HT1080 (cell line): ENCODE results near the gene CTDSPL. TPM values are rescaled to one million over a fixed set of nuclear protein-coding genes. Genes with fewer than 3 reads are reported as not detected.

Source experiments
- DNase-seq: peaks from one replicate; pipeline ENCODE4 v3.0.0-alpha.2; 2015; ENCODE audit warnings: low read depth
- total RNA-seq: library from RNA; depleted of rRNA; stranded (reverse); fragments of >200 nt; shearing (Covaris generic); gene quantifications from 2 replicates; pipeline ENCODE4 v1.2.3, GENCODE V29; 2014

CTDSPL gene
- total RNA-seq, 1 experiment from 2014 or later, result 23.5 TPM

GRCh38 chr3:37888421-37888820 is 26.7 kb downstream of the CTDSPL start:
- no peak for DNase-seq

DNA sequence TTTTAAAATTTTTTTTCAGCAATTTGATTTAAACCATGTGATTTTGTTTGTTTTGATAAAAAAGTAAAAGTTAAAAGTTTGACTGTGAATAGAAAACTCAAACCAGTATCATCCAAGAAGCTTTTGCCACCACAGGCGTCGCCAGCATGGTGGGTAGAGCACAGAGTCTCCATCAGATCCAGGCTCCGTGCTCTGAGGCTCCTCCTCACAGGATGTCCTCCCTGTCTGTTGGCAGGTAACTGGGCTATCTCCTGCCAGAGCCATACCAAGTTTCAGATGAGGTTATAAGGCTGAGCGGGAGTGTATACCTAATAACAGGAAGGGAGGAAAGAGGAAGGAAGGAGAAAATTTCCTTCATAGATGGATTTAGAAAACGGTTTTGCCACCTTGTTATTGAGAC is 28.8 kb downstream of the CTDSPL start:
- no peak for DNase-seq

DNA sequence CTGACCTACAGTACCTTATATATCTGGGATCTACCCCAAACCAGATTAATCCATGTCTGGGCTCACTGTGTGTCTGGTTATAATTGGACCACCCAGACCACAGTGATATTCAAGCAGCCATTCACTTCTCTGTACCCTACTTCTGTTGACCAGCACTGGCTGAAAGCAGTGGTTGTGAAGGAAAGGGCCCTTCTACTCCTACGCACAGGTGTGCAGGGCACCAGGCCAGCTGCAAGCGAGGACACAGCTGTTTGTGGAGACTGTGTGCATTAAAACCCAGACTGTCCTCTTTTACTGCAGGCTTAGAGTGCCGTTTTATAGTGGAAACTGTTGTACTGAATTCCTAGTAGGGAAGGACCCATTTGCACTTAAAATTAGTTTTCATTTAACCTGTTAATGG is 29.5 kb downstream of the CTDSPL start:
- DNase-seq, result no peak

DNA sequence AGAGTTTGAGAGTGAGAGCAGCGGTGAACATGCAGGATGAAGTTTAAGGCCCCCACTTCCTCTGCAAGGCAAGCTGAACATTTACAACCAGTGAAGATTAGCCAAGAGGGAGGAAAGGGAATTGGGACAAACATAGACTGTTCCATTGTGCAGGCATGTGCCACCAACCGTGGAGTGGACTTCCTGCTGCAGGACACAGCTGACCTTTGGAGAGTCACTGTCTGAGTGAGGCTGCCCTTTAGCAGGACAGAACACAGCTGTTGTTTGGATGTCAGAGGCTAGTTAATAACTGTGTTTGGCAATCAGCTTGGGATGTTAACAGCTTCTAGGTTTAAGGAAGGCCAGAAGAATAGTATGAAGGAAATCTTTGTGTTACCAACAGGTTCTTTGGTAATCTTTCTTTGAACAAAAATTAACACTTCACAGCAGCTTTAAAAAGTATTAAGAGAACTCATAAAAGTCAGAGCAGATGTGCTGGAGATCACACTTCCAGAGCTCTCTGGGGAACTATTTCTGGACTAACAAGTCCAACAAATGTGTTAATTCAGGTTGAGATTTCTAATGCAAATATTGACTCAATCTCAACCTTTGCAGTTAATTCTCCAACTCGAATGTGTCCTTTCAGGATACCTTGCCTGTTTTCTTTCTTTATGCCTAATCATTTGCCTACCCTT is 31.4 kb downstream of the CTDSPL start:
- no peak for DNase-seq

DNA sequence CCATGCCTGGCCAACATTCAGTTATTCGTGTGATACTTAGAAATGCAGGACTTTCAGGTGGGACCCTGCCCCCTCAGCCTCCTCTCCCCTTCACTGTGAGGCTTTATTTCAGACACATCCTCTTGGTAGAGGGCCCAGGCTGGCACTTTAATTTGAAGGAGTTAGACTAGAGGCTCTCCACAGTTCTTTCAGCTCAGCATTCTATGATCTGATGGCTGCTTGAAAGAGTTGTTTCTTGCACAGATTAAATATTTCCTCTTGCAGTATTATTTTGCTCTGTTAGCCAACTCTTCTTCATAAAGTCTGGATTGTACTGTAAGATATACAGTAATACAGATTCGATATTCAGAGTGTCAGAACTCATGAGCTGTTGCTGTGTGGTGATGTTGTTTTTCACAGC is 35.1 kb downstream of the CTDSPL start:
- no peak for DNase-seq

DNA sequence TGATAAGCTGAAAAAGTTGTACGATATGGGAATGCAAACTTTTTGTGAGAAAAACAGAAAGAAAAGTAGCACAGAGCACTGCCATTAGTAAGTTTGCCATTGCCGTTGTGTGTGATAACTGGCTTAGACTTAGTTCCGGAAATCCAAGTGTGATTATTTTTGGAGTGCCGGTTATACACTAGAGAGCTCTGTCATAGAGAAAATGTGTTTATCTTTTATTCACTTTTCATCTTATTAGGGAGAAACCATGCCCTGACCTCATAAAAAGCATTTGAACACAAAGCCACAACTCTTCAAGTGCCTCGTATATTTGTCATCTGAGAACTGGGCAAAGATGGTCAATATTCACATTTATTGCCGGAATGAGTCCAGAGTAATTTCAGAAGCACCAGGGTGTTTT is 36.1 kb downstream of the CTDSPL start:
- no peak for DNase-seq

- no peak for DNase-seq
These were observed 36.7 kb downstream of the CTDSPL start for GRCh38 chr3:37898424-37898823.

- no peak for DNase-seq
These were observed 37.5 kb downstream of the CTDSPL start for GRCh38 chr3:37899101-37899707.

DNA sequence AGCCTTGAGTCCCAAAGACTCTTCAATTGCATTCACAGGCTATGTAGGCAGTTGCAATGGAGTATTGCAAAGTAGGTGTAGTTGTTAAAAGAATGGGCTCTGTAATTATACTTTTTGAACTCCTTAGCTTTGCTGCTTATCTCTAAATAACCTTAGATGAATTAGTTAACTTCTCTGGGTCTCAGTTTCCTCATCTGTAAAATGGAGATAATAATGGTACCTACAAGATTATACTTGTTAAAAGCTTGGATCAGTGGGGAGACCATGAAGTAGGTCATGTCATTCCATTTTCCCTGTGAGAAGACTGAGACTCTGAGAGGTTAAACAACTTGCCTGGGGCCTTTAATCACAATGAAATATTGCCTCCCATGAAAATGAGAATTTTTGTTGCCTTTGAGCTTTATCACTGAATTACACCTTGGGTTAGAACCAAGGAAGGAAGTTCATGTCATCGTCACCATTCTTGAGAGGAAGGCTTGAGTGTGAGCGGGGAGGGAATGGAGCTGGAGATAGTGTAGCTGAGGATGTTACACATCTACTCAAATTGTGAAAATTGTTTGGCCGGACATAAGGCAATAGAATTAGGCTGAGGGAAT is 38.1 kb downstream of the CTDSPL start:
- no peak for DNase-seq

DNA sequence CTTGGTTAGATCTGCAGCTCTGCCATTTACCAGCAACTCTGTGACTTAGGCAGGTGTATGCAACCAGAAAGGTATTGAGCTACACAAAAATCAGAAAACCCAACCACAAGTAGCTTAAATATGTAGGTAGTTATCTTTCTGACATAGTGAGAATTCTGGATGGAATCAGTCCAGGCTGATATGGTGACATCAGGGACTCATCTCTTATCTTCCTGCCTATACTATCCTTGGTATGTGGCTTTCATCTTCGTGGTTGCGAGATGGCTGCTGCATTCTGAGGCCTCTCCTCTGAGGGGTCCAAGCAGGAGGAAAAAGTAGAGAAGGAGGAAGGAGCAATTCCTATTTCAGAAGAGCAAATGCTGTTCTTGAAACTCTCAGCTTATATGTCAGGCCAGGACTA is 40.0 kb downstream of the CTDSPL start:
- no peak for DNase-seq

DNA sequence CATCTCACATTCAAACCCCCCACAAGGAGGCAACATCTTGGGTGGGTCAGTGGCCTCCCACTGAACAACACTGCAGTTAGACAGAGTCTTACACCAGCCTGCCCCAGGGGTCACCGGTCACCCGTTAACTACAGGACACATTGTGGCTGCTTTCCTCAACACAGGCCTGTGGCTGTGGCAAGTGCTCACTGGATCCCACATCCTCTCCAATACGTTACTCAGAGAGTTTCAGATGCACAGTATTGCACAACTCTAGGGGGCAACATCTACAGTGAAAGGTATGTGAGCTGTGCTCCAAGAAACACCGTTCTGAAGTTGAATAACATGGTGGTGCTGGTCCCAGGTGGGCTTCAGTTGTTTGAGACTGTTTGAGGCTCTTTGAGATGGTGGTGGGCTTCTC is 41.0 kb downstream of the CTDSPL start:
- DNase-seq, result no peak

DNA sequence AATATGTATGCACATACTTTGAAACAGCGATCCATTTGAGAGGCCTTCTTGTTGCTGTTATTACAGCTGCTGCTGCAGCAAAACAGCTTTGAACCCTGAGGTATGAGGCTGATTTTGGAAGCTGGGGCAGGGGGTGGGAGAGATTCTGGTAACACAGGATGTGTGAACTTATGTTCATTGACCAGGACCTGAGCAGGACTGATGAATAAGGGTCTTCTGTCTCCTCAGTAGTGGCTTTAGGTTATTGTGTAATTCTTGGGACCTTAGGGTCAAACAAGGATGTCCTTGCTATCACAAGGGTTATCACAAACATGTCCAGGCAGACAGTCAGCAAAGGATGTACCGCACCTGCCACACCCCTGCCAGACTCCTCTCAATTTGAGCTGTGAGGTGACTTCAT is 41.6 kb downstream of the CTDSPL start:
- no peak for DNase-seq

- no peak for DNase-seq
These were observed 42.1 kb downstream of the CTDSPL start for GRCh38 chr3:37903734-37904133.

GRCh38 chr3:37904601-37905000 is 42.9 kb downstream of the CTDSPL start:
- peak; percentile 59 for DNase-seq

DNA sequence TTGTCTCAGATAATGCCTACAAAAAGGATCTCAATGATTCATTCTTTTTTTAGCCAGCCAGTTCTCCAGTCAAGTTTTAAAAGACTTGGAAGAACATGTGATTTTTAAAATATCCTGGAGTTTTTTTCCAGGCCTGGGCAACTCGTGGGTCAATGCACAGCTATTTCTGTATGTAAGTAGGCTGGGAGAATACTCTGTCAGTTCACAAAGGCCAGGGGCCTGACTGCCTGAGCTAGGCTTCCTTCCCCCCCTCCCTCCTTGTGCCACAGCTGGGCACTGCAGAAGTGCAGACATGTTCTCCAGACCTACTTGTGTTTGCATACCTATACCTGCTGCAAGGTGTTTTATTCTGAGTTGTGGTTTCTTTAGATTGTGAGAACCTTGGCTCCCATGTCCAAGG is 43.7 kb downstream of the CTDSPL start:
- no peak for DNase-seq

- peak; percentile 54 for DNase-seq
These were observed 44.5 kb downstream of the CTDSPL start for GRCh38 chr3:37905987-37906674.

DNA sequence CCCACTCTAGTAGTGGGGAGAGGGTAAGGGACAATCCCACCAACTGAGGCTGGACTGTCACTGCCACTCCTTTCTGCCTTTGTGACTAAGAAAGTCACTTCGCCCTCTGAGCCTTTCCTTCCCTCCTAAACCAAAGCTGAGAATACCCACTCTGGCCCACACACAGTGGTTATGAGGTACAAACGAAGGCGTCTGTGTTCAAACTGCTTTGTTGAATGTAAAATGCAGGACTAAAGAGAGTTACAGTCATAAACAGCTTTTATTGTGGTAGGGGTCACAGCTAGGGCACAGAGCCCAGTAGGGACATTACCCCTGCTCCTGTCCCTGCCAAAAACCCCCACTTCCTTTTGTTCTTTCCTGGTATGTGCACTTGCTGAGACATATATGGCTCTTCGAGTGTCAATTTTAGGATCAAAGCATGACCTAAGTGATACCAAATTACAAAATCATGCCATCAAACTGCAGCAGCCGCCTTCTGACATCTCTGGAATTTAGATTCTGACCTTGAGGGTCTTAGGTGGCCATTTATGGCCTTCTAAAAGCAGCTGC is 45.1 kb downstream of the CTDSPL start:
- DNase-seq, result no peak

DNA sequence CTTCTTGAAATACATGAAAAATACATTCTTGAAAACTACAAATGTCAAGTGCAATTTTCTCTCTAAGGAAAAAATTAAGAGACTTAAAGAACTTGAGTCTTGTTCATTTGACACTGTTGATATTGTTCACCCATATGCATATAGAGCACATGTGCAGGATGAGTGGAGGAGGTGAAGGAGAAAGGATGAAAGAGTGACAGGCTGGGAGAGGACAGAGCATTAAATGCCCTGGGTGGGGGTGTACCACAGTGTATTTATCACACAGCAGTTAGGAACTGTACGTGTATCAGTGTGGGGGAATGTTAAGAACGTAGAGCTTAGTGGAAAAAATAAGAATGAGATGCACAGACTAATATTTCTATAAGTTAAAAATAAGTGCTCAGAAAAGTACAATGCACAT is 45.7 kb downstream of the CTDSPL start:
- DNase-seq, result no peak

DNA sequence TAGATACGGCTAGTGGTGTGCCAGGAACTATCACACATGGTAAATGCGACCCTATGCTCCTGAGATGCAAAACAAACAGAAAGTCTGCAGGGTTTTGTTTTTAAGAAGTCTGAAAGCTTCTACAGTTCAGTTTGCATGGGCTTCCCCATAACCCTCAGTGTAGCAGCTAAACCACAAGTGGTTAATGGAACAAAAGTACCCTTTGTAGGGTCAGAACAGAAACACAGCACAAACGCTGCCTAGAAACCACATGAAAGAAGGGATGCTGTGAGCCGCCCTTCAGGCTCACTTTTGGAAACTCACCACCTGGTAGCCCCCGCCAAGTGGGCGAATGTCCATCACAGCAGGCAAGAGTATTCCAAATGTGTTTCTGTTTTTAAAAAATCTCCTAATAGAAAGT is 46.2 kb downstream of the CTDSPL start:
- peak; percentile 56 for DNase-seq

GRCh38 chr3:37909067-37909911 is 47.6 kb downstream of the CTDSPL start:
- peak; percentile 77 for DNase-seq
